DLD1 (cell line): ENCODE measurements around the gene CCDC146.
"Not testable (repeated sequence)": the region's sequence is repeated elsewhere in the genome, so short reads cannot be mapped to it uniquely, and the experiment has no call there.

Source experiments
- in situ Hi-C: cut with HindIII; loops from 2 replicates; pipeline ENCODE4 v1.10.0; 2017; ENCODE audit warnings: low sequenced_read_pairs

The CCDC146 gene

DNA sequence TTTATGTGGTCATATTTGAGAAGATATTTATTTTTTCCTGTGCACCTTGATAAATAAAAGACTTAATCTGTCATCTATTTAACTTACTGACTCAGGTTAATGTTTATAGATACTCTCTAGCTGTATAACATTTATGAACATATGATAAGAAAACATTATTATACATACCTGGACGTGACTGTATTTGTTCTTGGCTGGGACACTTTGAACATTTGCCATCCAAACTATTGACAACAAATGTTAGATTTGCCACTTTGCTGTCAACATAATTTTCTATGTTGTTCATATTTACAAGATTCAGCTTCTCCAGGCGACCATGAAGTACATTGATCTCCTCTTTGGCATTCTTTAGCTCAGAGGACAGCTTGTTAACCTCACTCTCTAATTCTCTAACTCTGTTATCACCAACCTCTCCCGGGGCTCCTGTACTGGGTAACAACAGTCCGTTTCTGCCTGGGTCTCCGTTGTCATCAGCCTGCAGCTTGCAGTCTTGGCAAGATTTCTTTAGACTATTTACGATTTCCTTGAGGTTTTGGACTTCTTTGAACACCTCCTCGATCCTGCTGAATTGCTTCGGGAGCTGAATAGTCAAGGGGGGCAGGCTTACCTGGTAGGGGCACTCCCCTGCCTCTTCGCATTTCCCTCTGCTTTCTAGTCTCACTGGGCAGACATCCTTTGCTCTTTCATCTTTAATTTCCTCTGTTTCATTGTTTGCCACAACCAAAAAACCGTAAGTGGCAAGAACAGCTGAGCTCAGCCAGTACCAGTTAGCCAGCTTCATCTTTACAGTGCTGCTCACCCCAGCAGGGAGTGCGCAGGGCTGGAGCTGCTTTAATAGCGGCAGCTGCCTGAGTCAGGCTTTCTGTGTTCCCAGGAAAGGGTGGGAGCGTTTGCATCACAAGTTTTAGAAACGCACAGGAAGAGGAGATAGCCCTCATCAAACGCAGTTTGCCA lies 76.9 kb downstream of the CCDC146 start, which contains the start of gene FGL2:
Gene FGL2, minus strand, starts transcription at position 807 of the 954 bp plus-strand sequence. Its CDS starts 26 bp downstream, at position 781.
- in situ Hi-C loops = no loop called here

GRCh38 chr7:77200542-77200941 lies 78.1 kb downstream of the CCDC146 start:
- in situ Hi-C loops = no loop called here

GRCh38 chr7:77202481-77202976 lies 80.1 kb downstream of the CCDC146 start:
- in situ Hi-C loops = no loop called here

- in situ Hi-C loops = no loop called here
These were observed 83.3 kb downstream of the CCDC146 start for GRCh38 chr7:77205706-77206105.

- in situ Hi-C loops = no loop called here
These were observed 86.0 kb downstream of the CCDC146 start for GRCh38 chr7:77208416-77208815.

- in situ Hi-C loops = no loop called here
These were observed 87.2 kb downstream of the CCDC146 start for GRCh38 chr7:77209479-77210139.

- in situ Hi-C loops = no loop called here
These were observed 93.9 kb downstream of the CCDC146 start for GRCh38 chr7:77216181-77216845.

DNA sequence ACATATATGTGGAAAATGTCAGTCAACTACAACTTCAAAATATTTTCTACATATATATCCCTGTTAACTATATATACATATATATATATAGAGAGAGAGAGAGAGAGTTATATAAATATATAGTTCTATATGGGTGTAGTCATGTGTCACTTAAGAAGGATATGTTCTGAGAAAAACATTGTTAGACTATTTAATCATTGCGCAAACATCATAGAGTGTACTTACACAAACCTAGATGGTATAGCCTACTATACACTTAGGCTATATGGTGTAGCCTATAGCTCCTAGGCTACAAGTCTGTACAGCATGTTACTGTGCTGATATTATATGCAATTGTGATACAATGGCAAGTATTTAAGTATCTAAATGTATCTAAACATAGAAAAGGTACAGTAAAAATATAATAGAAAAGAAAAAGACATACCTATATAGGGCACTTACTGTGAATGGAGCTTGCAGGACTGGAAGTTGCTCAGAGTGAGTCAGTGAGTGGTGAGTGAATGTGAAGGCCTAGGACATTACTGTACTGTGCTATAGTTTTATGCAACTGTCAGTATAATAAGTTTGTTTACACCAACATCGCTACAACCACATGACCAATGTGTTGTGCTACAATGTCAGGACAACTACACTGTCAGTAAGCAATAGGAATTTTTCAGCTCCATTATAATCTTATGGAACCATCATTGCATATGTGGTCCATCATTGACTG lies 95.2 kb downstream of the CCDC146 start:
- in situ Hi-C loops = no loop called here

DNA sequence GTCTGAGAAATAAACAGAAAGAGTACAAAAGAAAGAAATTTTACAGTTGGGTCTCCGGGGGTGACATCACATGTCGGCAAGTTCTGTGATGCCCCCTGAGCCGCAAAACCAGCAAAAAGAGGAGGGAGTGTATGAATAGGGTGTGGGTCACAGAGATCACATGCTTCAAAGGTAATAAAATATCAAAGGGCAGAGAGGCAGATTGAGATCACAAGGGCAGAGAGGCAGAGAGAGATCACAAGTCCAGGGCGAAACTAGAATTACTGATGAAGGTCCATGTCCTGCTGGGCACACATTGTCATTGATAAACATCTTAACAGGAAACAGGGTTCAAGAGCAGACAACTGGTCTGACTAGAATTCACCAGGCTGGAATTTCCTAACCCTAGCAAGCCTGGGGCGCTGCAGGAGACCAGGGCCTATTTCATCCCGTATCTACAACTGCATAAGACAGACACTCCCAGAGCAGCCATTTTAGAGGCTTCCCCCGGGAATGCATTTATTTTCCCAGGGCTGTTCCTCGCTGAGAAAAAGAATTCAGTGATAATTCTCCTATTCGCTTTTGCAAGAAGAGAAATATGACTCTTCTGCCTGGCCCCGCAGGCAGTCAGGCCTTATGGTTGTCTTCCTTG lies 97.4 kb downstream of the CCDC146 start:
- in situ Hi-C loops = not testable (repeated sequence)

GRCh38 chr7:77222065-77222464 lies 99.7 kb downstream of the CCDC146 start:
- in situ Hi-C loops = no loop called here

DNA sequence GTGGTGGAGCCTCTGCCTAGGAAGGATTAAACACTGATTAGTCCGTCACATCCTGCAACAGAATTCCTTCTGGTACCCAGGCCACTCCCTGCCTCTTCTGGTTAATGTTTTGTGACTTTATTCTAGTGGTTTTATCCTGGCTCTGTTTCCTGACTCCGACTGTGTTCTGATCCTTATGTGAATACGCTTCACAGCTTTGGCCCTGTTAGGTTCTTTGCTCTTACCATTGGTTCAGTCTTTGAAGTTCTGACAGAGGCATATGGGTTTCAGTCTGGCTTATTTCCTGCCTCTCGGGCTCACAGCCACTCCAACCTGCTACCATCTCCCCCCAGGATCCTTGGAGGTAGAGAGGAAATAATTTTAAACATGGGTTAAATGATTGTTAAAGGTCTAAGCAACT lies 100.4 kb downstream of the CCDC146 start:
- in situ Hi-C loops = no loop called here

GRCh38 chr7:77223261-77223660 lies 100.8 kb downstream of the CCDC146 start:
- in situ Hi-C loops = no loop called here

DNA sequence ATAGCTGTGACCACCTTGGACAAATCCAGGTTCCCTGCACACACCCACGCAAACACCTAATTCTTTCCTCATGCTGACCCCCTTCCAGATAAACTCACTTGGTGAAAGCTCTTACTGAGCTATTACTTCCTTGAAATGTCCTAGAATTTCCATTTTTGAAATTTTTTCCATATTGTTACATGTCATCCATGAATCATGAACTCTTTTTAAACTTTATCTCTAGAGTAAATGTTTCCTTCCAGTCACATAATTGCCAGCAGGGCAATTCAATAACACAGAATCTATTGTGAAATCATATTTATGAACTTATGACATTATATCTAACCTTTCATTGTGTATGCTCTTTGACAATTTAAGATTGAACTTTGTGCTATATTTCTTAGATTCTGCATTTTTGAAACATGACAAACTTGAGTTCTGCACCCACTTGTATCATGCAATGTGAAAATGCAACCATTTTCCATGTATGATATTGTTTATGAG lies 104.0 kb downstream of the CCDC146 start:
- in situ Hi-C loops = no loop called here

DNA sequence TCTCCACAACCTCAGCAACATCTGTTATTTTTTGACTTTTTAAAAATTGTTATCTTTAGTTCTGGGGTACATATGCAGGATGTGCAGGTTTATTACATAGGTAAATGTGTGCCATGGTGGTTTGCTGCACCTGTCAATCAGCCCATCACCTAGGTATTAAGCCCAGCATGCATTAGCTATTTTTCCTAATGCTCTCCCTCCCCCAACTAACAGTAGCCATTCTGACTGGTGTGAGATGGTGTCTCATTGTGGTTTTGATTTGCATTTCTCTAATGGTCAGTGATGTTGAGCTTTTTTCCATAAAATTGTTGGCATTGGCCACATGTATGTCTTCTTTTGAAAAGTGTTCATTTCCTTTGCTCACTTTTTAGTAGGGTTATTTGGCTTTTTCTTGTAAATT lies 106.4 kb downstream of the CCDC146 start:
- in situ Hi-C loops = not testable (repeated sequence)

GRCh38 chr7:77232467-77232866 lies 110.1 kb downstream of the CCDC146 start:
- in situ Hi-C loops = no loop called here

DNA sequence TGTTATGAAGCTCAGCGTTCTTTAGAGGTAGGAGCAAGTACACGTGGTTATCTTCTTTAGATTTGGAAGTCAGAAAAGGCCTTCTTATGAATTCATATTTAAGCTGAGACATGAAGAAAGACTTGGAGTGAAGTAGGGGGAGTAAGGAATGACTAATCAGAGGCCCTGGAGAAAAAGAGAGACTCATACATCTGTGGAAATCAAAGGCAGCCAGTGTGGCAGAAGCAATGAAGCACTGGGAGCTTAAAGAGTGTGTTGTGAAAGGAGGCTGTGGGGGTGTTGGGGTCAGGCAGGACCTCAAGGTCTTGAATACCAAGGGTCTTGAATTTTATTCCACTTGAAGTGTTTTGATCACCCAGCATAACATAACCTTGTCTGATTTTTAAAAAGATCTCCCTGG lies 112.9 kb downstream of the CCDC146 start:
- in situ Hi-C loops = no loop called here

DNA sequence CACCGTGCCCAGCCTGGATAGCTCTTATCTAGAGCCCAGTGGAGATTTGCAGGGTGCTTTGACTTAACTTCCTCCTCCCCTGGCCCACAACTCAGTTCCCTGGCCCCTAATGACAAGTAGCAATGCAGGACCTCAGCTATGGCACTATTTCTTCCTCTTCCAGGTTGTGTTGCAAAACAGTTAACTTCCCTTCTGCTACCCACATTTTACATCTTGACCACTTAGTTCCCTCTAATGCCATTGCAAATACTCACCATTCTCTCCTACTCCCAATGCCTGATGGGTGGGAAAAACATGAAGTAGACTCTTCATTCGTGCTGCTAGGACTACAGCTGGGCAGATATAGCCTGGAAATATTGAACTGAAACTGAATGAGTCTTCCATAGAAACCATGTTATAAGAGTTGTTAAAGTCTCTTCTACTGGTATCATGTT lies 116.3 kb downstream of the CCDC146 start:
- in situ Hi-C loops = no loop called here

- in situ Hi-C loops = no loop called here
These were observed 117.1 kb downstream of the CCDC146 start for GRCh38 chr7:77239471-77239870.

- in situ Hi-C loops = no loop called here
These were observed 119.7 kb downstream of the CCDC146 start for GRCh38 chr7:77242068-77242467.

DNA sequence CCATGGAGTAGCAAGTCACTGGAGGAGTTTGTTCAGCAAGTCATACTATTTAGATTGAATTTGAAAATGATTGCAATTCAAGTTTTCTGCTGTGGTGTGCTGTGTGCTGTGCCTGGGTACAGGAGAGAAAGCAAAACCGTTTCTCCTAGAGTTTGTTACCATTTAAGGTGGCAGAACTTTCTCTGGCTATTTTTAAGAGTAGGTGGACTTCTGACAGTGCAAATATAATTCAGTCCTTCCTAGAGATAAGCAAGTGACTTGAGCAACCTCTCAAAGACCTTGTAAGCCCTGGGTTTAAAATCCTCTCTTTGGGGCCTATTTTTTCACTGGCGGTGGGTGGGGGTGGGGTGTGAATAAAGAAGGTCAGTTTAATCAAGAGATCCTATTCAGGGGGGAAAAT lies 120.1 kb downstream of the CCDC146 start:
- in situ Hi-C loops = no loop called here
